ENCODE data around the gene ZFAND3.
"Not testable (repeated sequence)": the region's sequence is repeated elsewhere in the genome, so short reads cannot be mapped to it uniquely, and the experiment has no call there.

Gene ZFAND3

DNA sequence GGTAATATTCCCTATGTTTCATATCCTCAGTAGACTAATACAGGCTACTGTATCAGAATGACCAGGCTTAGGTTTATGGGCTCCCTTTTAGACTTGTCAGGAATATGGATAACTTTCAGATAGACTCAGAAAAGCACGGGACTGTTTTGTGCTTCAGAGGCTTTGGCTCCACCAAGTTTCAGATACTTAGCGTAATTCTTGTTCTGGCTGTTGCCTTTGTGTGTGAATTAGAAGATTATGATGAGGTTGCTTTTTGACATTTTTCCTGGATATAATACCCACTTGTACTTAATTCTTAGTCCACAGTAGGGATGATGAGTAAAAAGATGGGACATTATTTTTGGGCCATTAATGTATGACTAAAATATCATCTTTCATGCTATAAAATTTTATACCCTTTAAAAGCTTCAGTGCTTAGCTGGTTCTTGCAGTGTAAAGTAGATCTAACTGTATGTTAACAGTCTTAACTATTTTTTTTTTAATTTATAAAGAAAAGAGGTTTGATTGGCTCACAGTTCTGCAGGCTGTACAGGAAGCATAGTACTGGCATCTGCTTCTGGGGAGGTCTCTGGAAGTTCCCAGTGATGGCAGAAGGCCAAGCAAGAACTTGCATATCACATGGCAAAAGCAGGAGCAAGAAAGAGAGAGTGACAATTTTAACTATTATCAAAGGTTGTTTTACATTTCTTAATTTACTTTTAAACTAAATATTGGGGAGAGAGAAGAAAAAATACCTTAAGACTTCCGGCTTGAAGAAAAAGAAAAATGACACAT, 120.7 kb downstream of the ZFAND3 start:
- DNase-seq, result no peak

DNA sequence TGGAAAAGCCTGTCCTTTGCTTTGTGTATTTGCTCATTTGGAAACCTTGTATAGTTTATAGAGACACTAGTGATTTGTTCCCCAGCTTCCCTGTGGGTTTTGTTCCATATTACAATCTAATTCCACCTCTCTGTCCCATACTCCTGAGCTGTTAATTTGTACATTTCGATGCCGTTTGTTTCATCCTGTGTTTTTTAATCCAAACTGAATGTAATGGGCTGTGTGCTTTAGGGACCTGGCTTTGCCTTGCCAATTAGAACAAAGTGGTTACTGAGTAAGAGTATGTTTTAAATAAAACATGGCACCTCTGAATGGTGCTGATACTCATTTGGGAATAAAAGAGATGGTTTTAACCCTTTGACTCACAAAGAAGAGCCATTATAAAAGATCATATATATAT, 122.3 kb downstream of the ZFAND3 start:
- DNase-seq, result no peak

DNA sequence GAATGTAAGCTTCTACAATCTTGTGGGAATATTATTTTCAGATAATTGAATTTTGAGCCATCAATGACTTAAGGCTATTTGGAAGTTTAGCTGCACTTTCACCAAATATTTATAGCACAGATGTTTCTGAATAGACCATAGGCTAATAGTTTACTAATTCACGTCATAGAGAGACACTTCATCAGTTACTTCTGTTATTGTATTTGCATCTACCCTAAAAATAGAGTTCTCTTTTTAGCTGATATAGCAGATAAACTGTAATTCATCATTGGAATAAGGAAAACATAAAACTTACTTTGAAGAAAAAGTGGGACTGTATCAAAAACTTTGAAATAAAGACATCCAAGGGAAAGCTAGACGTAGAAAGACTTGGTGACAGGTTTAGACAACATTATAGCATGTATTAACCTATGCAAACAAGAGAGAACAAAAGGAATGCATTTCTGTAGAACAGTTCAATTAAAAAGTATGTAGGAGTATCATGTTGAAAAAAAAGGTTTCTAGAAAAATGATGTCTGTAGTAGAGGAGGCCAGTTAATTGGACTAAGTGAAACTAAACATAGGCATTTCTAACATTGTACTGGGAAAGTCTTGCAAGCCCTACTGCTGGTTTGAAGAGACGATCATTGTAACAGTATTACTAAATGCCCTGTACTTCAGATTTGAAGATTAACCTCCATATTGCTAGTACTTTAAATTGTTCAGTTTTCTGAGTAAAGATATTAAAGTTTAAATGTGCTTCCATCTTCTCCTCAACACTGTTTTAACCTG, 123.3 kb downstream of the ZFAND3 start:
- DNase-seq, result no peak

DNA sequence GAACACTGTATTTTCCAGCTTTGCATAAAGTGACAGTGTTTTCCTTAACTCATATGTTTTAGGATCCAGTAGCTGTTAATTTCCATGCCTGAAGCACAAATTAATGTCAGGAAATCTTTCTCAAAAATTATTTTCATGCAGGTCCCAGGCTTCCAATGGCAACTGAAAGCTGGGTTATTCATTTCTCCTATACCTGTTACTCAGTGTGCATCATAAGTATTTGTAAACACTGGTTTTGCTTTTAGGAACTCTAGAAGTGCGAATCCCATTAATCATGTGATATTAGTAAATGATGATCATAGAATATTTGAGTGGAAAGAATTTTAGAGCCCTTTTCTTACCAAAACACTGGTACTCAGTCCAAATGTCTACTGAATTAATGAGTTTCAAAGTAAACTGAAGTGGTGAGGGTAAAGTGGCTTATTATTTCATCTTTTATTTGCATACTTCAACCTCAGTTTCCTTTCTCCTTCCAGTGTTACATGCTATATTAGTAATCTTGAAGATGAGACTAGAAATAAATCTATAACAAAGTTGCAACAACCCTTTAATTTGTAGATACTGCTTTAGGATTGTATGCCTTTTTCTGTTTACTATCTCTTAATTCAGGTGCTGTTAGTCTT, 124.0 kb downstream of the ZFAND3 start:
- no peak for DNase-seq

DNA sequence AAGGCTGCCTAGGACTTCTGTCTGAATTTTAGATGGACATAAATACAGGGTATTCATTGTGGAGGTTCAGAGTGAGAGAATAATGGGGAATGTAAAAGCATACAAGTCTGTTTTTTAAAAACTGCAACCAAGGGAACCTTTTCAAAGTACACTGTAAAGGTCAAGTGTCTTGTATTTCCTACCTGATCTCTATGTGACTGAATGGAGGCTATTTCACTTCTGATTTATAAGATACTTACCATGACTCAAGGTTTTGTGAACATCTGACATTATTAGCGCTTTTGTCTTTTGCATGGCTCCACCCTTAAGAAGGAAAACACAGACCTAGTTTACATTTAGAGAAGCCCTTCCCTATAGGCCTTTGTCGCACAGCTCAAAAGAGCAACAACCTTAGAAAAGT, 126.5 kb downstream of the ZFAND3 start:
- DNase-seq, result no peak

DNA sequence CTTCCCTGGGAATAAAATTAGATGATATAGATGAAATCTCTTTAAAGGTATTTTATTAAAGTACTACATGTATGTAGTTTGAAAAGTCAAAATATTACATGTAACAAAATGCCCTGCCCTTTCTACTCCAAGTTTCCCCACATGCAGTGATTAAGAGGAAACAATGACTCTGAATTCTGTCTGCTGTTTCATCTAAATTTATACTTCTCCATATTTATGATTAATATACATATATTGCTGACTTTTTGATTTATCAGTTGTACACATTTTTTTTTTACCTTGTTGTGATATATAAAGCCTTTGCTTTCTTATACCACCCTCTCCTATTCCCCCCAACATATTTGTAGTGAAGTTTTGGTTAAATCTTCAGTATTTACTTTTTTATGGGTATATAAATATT, 127.9 kb downstream of the ZFAND3 start:
- DNase-seq, result no peak

DNA sequence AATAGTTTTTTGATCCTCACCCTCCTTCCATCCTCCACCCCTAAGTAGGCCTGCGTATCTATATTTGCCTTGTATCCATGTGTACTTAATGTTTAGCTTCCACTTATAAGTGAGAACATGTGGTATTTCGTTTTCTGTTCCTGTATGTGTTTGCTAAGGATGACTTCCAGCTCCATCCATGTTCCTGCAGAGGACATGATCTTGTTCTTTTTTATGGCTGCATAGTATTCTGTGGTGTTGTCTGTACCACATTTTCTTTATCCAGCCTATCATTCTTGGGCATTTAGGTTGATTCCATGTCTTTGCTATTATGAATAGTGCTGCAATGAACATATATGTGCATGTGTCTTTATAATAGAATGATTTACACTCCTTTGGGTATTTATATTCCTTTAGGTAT, 129.1 kb downstream of the ZFAND3 start:
- DNase-seq, result not testable (repeated sequence)

DNA sequence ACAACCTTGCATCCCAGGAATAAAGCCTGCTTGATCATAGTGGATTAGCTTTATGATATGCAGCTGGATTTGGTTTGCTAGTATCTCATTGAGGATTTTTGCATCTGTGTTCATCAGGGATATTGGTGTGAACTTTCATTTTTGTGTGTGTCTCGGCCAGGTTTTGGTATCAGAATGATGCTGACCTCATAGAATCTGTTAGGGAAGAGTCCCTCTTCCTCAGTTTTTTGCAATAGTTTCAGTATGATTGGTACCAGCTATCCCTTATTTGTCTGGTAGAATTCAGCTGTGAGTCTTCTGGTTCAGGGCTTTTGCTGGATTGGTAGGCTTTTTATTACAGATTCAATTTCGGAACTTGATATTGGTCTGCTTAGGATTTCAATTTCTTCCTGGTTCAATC, 132.5 kb downstream of the ZFAND3 start:
- DNase-seq, result no peak

DNA sequence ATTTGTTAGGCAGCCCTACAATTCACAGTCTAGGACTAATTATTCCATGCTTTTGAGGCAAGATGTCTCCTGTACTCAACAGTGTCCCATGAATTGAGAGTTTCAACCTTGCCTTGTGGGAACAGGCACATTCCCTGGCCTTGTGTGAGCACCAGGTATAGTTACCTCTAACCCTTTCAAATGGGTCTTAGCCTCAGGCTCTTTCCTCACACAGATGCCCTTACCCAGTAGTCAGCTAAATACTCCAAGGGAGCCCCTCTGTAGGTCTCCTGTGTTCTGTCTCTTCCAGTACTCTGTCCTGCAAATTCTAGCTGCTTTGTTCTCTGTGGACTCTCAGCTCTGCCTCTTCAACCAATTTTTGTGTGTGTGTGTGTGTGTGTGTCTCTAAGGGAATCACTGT, 135.3 kb downstream of the ZFAND3 start:
- no peak for DNase-seq

DNA sequence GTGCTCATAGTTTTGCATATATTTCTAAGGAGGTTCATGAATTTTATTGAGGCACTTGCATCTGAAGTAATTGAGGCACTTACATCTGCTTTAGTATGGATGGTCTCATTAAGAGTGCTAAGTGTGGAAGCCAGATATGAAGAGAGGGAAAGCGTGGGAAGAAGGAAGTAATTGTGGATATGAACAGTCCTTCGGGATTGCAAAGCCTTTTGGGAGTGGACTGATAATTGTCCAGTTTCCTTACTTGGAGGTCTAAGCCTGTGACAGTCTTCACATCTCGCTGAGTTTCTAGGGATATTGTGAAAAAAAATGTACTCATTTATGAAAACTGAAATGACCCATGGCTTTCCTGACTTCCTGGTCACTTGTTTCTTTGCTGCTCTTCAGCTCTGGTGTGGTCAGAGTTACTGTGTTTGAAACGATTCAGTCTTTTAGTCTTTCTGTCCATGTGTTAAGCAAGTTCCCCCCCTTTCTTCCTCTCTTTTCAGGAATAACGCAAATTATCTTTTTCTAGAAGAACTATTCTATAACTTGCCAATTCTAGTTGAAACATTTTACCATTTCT, 137.3 kb downstream of the ZFAND3 start:
- no peak for DNase-seq

DNA sequence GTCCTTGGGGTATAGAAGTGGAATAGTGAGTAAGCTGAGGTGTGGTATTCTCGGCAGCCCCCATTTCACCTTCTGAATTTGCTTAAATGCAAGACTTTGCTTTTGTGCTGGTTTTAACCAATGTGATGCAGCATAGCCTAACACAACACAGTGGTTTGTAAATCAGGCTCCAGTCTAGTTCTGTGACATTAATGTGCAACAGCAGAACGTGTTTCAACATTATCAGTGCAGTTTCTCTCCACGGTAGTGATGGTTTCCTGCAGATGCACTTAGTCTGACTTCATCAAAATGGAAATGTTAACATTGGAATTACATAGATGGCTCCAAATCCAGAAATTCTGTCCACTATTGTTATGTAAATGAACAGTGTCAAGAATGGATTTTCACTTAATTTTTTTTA, 139.5 kb downstream of the ZFAND3 start:
- DNase-seq, result no peak

DNA sequence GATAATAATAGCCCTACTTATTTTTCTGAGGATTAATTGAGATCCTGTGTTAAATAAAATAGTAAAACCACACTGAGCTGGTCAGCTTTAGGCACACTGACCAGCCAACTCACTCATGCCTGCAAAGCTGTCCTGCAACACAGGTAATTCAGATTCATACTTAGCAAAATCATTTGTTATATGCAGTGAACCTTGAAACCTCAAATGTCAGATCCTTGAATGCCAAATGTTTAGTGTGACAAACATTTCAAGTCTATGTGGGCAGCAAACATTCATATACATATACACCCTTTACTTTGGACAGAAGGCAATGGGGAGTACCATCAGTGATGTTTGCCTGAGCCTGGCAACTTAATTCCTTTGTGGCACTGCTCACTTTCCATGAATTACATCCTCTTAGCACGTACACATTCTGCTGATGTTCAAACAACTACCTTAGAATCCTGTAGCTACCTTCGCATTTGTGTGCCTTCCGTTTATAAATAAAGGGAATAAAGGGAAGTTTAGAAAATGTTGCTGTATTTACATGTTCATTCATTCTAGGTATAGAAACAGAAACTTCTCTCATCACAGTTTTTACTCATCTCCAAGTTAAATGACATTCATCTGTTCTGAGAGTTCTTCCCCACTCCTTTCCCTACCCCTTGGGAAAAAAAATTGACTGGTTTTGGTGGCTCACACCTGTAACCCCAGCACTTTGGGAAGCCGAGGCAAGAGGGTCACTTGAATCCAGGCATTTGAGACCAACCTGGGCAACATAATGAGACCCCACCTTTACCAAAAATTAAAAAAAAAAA, 140.8 kb downstream of the ZFAND3 start:
- DNase-seq, result no peak

DNA sequence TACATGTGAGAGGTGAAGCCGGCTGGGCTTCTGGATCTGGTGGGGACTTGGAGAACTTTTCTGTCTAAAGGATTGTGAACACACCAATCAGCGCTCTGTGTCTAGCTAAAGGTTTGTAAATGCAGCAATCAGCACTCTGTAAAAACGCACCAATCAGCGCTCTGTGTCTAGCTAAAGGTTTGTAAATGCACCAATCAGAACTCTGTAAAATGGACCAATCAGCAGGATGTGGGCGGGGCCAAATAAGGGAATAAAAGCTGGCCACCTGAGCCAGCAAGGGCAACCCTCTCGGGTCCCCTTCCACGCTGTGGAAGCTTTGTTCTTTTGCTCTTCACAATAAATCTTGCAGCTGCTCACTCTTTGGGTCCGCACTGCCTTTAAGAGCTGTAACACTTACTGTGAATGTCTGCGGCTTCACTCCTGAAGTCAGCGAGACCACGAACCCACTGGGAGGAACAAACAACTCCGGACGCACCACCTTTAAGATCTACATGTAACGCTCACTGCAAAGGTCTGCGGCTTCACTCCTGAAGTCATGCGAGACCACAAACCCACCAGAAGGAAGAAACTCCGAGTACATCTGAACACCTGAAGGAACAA, 143.1 kb downstream of the ZFAND3 start:
- peak; percentile 4 for DNase-seq

DNA sequence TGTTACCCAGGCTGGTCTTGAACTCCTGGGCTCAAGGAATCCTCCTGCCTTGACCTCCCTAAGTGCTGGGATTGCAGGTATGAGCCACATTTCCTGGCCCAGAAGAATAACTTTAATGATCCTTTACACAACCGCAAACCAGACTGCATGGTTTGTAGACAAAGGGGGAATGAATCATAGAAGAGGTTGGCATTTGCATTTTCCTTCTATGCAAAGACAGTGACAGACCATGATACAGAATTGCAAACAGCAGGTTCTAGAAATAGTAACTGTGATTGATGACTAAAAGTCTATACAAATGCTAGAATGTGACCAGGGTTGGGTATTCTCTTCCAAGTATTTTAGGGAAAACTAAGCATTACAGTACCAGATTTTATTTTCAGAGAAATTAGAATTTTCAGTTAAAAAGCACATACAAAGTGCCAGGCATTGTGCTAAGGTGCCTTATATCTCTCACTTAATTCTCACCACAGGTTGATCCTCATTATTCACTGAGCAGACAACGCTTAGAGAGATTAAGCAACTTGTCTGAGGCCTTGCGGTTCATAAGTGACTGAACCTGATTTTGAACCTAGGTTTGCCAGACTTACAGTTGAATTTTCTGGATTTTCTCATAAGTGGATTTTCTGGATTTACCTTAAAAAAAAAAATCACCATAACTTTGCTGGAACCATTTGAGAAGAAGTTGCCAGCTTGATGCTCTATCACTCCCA, 146.6 kb downstream of the ZFAND3 start:
- DNase-seq, result no peak

DNA sequence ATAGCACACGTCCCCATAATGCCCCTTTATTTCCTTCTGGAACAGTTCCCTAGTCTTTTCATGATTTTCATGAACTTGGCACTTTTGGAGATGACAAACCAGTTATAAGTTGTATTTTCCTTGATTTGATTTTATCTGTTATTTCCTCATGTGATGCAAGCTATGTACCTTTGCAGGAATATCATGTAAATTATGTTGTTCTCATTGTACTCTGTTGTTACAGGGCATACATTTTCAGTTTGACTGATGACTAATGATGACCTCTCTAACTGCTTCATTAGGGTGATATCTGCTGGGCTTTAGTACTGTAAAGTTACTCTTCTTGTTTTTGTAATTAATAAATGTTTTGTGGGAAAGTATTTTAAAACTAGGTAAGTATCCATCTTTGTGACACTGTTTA, 147.3 kb downstream of the ZFAND3 start:
- DNase-seq, result no peak

DNA sequence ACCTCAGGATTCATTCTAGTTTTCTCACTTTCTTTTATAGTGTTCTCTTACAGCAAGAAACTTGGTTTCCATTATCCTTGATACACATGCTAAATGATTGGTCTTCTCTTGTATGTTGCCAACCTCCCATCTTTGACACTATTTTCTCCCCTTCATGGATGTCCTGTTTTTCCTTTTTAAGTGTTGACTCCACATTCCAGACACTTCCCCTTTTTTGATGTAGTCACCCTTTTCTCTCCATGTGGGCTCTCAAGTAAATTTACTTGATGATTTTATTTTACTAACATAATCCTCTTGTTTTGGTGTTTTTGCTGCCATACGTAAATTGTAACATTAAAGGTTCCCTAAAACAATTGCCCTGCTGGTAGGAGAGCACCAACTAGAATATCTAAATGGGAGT, 148.1 kb downstream of the ZFAND3 start:
- DNase-seq, result no peak

DNA sequence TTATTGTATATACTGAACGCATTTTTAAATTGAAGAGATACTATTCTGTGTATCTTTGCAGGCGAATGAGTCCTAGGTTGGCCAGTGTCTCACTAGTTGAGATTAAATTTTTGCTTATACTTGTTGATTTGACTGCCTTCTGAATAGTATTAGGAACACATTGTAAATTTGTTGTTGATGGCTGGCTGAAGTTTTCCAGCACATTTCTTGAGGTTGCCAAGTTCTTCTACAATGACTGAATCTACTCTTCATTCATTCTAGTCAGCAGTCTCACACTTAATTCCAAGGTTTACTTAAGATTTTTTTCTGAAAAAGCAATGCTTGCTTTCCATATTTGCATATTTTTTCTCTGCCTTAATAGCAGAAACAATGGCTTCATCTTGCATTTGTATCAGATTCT, 151.7 kb downstream of the ZFAND3 start:
- DNase-seq, result no peak

DNA sequence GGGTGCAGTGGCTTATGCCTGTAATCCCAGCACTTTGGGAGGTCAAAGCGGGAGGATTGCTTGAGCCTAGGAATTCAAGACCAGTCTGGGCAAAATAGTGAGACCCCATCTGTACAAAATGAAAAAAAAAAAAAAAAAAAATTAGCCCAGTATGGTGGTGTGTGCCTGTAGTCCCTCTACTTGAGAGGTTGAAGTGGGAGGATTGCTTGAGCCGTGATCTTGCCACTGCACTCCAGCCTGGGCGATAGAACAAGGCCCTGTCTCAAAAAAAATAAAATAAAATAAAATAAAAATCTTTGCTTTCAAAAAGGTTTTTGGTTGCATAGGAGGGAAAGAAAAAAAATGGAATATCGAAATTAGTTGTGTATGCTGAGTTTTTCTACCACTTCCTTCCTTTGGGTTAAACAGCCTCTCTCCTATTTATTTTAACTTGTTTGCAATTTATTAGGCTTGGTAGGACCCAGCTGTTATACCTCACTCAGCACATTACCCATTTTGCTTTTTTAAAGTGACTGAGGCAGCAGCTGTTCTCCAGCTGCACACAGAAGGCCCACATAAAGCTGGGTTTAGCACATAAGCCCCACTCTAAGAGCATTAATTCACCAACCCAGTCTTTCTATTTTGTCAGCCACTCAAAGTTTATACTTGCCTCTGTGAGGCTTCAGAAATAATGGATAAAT, 152.3 kb downstream of the ZFAND3 start:
- no peak for DNase-seq

DNA sequence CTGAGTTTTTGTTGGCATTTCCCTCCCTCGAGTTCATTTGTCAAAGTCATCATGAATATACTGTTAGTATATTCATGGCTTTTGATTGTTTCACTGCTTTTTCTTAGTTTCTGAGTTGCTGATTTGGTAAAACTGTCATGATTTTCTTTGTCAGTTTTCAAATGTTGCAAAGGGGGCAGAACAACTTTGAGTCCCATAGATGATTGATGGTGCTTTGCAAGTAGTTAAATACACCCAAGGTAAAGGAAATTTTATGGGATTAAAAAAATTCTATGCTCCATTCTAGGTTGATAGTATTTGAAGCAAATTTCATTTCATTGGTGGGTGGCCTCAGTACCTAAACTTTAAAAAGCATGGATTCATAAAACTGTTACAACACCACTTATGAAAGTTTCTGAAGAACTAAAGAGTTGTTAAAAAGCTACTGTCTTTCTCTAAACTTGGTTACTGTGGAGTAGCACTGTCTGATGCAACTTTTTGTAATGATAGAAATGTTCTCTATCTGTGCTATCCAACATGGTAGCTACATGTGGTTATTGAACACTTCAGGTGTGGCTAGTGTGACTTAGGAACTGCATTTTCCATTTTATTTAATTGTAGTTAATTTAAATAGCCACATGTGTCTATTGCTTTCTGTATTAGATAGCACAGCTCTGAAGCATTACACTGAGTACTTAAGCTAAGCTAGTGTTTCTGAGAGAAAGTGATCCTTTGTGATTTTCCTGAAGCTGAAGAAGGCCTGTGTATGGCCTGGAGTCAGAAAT, 153.6 kb downstream of the ZFAND3 start:
- DNase-seq, result no peak

DNA sequence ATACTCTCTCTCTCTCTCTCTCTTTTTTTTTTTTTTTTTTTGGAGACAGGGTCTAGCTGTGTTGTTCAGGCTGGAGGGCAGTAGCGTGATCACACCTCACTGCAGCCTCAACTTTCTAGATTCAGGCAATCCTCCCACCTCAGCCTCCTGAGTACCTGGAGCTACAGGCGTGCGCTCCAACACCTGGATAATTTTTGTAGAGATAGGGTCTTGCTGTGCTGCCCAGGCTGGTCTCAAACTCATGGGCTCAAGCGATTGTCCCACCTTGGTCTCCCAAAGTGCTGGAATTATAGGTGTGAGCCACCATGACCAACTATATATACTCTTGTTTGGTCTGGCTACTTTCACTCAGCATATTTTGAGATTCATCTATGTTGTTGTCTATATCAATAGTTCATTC, 154.9 kb downstream of the ZFAND3 start:
- no peak for DNase-seq

Data from CD4-positive, alpha-beta T cell treated with Interleukin-12 subunit alpha and Interleukin-12 subunit beta, for 1 hour (primary cell).